Smooth muscle cell (in vitro differentiated cells): ENCODE measurements around the gene OR2B2. TPM values are rescaled to one million over a fixed set of nuclear protein-coding genes. Genes with fewer than 3 reads are reported as not detected.

ENCODE experiments used
- DNase-seq: peaks from one replicate; lab custom pipeline; 2025; ENCODE audit not compliant: unreplicated experiment; lab: John Stamatoyannopoulos, UW
- H2AFZ ChIP-seq: fragments of 200-600 bp; sonication (generic); 2 replicates; pipeline ENCODE4 v1.6.0; 2016; ENCODE audit warnings: antibody characterized with exemption, low read depth, mild to moderate bottlenecking
- H3F3A ChIP-seq: fragments of 200-600 bp; sonication (generic); 2 replicates; pipeline ENCODE4 v1.6.0; 2017; ENCODE audit warnings: antibody characterized with exemption, low read depth
- H3K27ac ChIP-seq: fragments of 200-600 bp; sonication (generic); 2 replicates; pipeline ENCODE4 v1.5.1; 2016; ENCODE audit warnings: low read depth, mild to moderate bottlenecking
- H3K27me3 ChIP-seq: fragments of 200-600 bp; sonication (generic); 2 replicates; pipeline ENCODE4 v1.6.1; 2016; ENCODE audit warnings: low read depth, mild to moderate bottlenecking
- H3K36me3 ChIP-seq: fragments of 200-600 bp; sonication (generic); 2 replicates; pipeline ENCODE4 v1.5.1; 2016; ENCODE audit warnings: low read depth
- H3K4me1 ChIP-seq: fragments of 200-600 bp; sonication (generic); 2 replicates; pipeline ENCODE4 v1.5.1; 2016; ENCODE audit warnings: low read depth
- H3K4me2 ChIP-seq: fragments of 200-600 bp; sonication (generic); 2 replicates; pipeline ENCODE4 v1.6.0; 2016; ENCODE audit warnings: mild to moderate bottlenecking
- H3K4me3 ChIP-seq: fragments of 200-600 bp; sonication (generic); 2 replicates; pipeline ENCODE4 v1.5.1; 2016; ENCODE audit warnings: mild to moderate bottlenecking
- H3K79me2 ChIP-seq: fragments of 200-600 bp; sonication (generic); 2 replicates; pipeline ENCODE4 v1.6.0; 2016; ENCODE audit warnings: low read depth, mild to moderate bottlenecking
- H3K9ac ChIP-seq: fragments of 200-600 bp; sonication (generic); 2 replicates; pipeline ENCODE4 v1.6.0; 2016; ENCODE audit warnings: low read depth
- H3K9me3 ChIP-seq: fragments of 200-600 bp; sonication (generic); replicated peaks from 2 replicates; pipeline ENCODE4 v1.5.1; 2016; ENCODE audit warnings: low read depth
- H4K20me1 ChIP-seq: fragments of 200-600 bp; sonication (generic); 2 replicates; pipeline ENCODE4 v1.6.0; 2016; ENCODE audit warnings: low read depth
- WGBS: methylation state at CpG from one replicate; pipeline ENCODE4 v1.1.7; 2016; ENCODE audit warnings: low lambda C conversion rate; 5-methylcytosine and 5-hydroxymethylcytosine counted together
- polyA plus RNA-seq: library from polyadenylated mRNA; unstranded; fragments of >200 nt; fragmentation: Nextera tagmentation; extraction: Ambion mirVana; gene quantifications from 2 replicates; pipeline ENCODE4 v1.2.1, GENCODE V29; 2016
- total RNA-seq: library from RNA; depleted of rRNA; stranded (reverse); fragments of >200 nt; gene quantifications from 2 replicates; pipeline ENCODE4 v1.2.3, GENCODE V29; 2014
- TF ChIP-seq, protein P1 (sequence below): fragments of 200-600 bp; sonication (generic); IDR thresholded peaks from 2 replicates; pipeline ENCODE4 v1.5.1; 2017; ENCODE audit warnings: borderline replicate concordance, mild to moderate bottlenecking, antibody characterized with exemption; ENCODE audit not compliant: insufficient read depth, poor library complexity, severe bottlenecking

OR2B2 gene
- total and polyA plus RNA-seq, 2 experiments from 2014 or later = not detected

DNA sequence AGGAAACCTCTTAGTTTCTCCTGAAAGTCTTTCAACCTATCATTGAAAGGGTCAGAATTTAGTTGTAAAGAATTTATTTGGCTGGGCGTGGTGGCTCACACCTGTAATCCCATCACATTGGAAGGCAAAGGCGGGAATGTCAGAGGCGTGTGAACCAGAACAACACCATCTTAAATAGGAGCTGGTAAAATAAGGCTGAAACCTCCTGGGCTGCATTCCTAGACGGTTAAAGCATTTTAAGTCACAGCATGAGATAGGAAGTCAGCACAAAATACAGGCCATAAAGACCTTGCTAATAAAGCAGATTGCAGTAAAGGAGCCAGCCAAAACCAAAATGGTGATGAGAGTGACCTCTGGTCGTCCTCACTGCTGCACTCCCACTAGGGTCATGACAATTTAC is 29.6 kb downstream of the OR2B2 start:
- peak overlapping the region; percentile 10 for H3K27ac ChIP-seq
- H3K4me3 ChIP-seq = no peak overlapping the region
- WGBS = 47% methylated on average over 5 of the region's 5 CpGs
- no peaks in the 10 kb centered on the region for H3F3A ChIP-seq
- DNase-seq = no peak
- no peaks in the 10 kb centered on the region for H3K27me3 ChIP-seq
- no peak overlapping the region for H2AFZ ChIP-seq
- no peaks in the 10 kb centered on the region for H3K9me3 ChIP-seq
- H3K4me2 ChIP-seq = no peak overlapping the region
- H4K20me1 ChIP-seq = no peaks in the 10 kb centered on the region
- no peaks in the 10 kb centered on the region for H3K4me1 ChIP-seq
- H3K79me2 ChIP-seq = no peaks in the 10 kb centered on the region
- no peak overlapping the region for H3K9ac ChIP-seq
- H3K36me3 ChIP-seq = no peaks in the 10 kb centered on the region
- TF ChIP-seq, protein P1, sequence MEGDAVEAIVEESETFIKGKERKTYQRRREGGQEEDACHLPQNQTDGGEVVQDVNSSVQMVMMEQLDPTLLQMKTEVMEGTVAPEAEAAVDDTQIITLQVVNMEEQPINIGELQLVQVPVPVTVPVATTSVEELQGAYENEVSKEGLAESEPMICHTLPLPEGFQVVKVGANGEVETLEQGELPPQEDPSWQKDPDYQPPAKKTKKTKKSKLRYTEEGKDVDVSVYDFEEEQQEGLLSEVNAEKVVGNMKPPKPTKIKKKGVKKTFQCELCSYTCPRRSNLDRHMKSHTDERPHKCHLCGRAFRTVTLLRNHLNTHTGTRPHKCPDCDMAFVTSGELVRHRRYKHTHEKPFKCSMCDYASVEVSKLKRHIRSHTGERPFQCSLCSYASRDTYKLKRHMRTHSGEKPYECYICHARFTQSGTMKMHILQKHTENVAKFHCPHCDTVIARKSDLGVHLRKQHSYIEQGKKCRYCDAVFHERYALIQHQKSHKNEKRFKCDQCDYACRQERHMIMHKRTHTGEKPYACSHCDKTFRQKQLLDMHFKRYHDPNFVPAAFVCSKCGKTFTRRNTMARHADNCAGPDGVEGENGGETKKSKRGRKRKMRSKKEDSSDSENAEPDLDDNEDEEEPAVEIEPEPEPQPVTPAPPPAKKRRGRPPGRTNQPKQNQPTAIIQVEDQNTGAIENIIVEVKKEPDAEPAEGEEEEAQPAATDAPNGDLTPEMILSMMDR = no peak

DNA sequence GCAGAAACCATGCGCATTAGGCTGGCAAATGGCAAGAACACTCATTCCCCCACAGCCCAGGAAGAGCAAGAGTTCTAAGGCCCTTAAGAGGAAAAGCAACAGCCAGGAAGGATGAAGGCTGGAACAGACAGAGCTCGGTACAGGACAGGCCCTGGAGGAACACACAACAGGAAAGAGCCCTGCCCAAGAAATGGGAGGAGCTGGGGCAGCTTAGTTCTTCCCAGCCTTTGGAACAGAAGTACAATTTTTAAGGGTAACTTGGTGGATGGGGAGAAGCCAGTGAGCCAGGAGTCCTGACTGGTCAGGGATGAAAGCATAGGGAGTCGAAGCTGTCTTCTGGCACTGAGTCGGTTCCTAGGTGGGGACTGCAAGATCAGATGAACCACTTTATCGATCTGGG is 32.4 kb downstream of the OR2B2 start:
- Histone ChIP-seq H3K4me1 (no peaks in the 10 kb centered on the region), H3K9ac (no peak overlapping the region), H3K9me3 (no peaks in the 10 kb centered on the region), H4K20me1 (no peaks in the 10 kb centered on the region), H2AFZ (no peak overlapping the region), H3K36me3 (no peaks in the 10 kb centered on the region), H3K4me3 (no peak overlapping the region), H3K4me2 (no peak overlapping the region), H3K27ac (no peak overlapping the region), H3K79me2 (no peaks in the 10 kb centered on the region), H3F3A (no peaks in the 10 kb centered on the region), H3K27me3 (no peaks in the 10 kb centered on the region)
- TF ChIP-seq, protein P1 = no peak
- no peak for DNase-seq
- WGBS = 89% methylated on average over 5 of the region's 5 CpGs

DNA sequence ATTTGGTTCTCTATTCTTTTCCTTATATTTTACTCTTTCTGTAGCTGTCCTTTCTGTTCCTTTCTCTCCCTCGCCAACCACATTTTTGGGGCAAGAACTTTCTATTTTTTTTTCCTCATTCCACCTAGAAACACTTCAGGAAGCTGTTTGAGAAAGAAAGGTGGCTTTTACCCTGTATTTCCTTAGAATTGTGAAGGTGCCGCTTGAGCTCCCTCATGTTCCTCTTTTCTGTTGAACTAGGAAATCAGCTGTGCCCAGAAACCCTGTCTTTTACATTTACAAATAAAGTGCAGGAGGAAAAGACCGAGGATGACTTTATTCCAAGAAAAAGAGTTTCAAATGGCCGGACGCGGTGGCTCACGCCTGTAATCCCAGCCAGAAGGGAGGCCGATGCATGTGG is 38.2 kb downstream of the OR2B2 start:
- Histone ChIP-seq H4K20me1 (no peaks in the 10 kb centered on the region), H3K79me2 (no peaks in the 10 kb centered on the region), H3K9me3 (no peaks in the 10 kb centered on the region), H3F3A (no peaks in the 10 kb centered on the region), H3K27ac (no peak overlapping the region), H3K9ac (no peak overlapping the region), H2AFZ (peak overlapping the region; percentile 84), H3K27me3 (no peaks in the 10 kb centered on the region), H3K4me1 (no peaks in the 10 kb centered on the region), H3K4me3 (peak overlapping the region; percentile 55), H3K4me2 (peak overlapping the region; percentile 84), H3K36me3 (no peaks in the 10 kb centered on the region)
- TF ChIP-seq, protein P1 = no peak
- no peak for DNase-seq
- WGBS = 90% methylated on average over 8 of the region's 8 CpGs
